NCI-H2196 treated with DMSO at 0.1 percent for 48 hours (cell line): ENCODE results near the gene CIDEC.
"Not testable (repeated sequence)": the region's sequence is repeated elsewhere in the genome, so short reads cannot be mapped to it uniquely, and the experiment has no call there.

Source experiments
- DNase-seq: peaks from one replicate; lab custom pipeline; 2025; ENCODE audit not compliant: unreplicated experiment; lab: John Stamatoyannopoulos, UW

The CIDEC gene

GRCh38 chr3:9881441-9881840 lies 1.4 kb upstream of the CIDEC start:
- no peak for DNase-seq

- no peak for DNase-seq
These were observed 1.4 kb downstream of the CIDEC start for GRCh38 chr3:9878700-9879099.

- DNase-seq: no peak
These were observed 3.1 kb downstream of the CIDEC start for GRCh38 chr3:9876991-9877390.

GRCh38 chr3:9876255-9876654 lies 3.8 kb downstream of the CIDEC start:
- DNase-seq: not testable (repeated sequence)

- peak; percentile 19 for DNase-seq
These were observed 4.6 kb downstream of the CIDEC start for GRCh38 chr3:9875448-9875847.

GRCh38 chr3:9872067-9872466 lies 8.0 kb downstream of the CIDEC start:
- DNase-seq: not testable (repeated sequence)

- DNase-seq: no peak
These were observed 9.1 kb downstream of the CIDEC start for GRCh38 chr3:9870978-9871377.

GRCh38 chr3:9869955-9870354 lies 10.1 kb downstream of the CIDEC start:
- DNase-seq: no peak

- no peak for DNase-seq
These were observed 12.9 kb downstream of the CIDEC start for GRCh38 chr3:9867106-9867505.

- no peak for DNase-seq
These were observed 13.4 kb downstream of the CIDEC start for GRCh38 chr3:9866639-9867038.

- not testable (repeated sequence) for DNase-seq
These were observed 14.9 kb downstream of the CIDEC start for GRCh38 chr3:9865125-9865637.

GRCh38 chr3:9864200-9864927 lies 15.7 kb downstream of the CIDEC start:
- no peak for DNase-seq

GRCh38 chr3:9863058-9863772 lies 16.8 kb downstream of the CIDEC start:
- no peak for DNase-seq

- no peak for DNase-seq
These were observed 17.5 kb downstream of the CIDEC start for GRCh38 chr3:9862391-9863057.

GRCh38 chr3:9861626-9862130 lies 18.4 kb downstream of the CIDEC start:
- DNase-seq: no peak

- DNase-seq: no peak
These were observed 18.9 kb downstream of the CIDEC start for GRCh38 chr3:9861201-9861600.

- DNase-seq: no peak
These were observed 20.5 kb downstream of the CIDEC start for GRCh38 chr3:9859530-9860025.

- no peak for DNase-seq
These were observed 24.5 kb downstream of the CIDEC start for GRCh38 chr3:9855594-9855993.

GRCh38 chr3:9854291-9854940 lies 25.6 kb downstream of the CIDEC start:
- DNase-seq: not testable (repeated sequence)

- DNase-seq: no peak
These were observed 27.5 kb downstream of the CIDEC start for GRCh38 chr3:9852528-9852927.

GRCh38 chr3:9851926-9852325 lies 28.1 kb downstream of the CIDEC start:
- DNase-seq: not testable (repeated sequence)
